ENCODE data around the gene ACAA1.

DNA sequence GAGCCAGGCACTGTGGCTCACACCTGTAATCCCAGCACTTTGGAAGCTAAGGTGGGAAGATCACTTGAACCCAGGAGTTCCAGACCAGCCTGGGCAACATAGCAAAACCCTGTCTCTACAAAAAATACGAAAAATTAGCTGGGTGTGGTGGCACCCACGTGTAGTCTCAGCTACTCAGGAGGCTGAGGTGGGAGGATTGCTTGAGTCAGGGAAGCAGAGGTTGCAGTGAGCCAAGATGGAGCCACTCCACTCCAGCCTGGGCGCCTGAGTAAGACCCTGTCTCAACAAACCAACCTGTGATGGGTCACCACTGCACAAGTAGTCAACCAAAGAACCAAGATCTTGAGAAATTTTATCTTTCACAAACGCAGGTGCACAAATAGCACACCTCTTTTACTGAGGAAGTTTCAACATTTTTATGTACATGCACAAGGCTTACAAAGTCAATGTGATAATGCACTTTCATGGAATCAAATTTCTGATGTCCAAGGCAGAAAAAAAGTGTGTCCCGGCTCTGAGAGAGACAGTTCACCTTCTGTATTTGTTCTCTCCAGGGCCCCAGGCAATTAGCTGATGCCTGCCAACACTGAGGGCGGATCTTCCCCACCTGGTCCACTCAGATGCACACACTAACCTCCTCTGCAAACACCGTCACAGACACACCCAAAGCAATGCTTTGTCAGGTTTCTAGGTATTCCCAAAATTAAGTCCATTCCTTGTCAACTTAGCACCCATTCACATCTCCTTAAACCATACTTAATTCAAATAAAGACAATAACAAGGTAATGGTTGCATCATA, 12.4 kb downstream of the ACAA1 start:
- TF ChIP-seq CTCF (IDR thresholded peaks at IDR 0.05) (no peak), POLR2A (IDR thresholded peaks at IDR 0.05) (no peak)
